Suppressor macrophage treated with lipopolysaccharide for 1 hour (primary cell): ENCODE measurements around the gene LSAMP.

Source experiments
- DNase-seq, 3 donors: peaks; one replicate each; pipeline ENCODE4 v3.0.0-alpha.2; 2020 to 2022

Gene LSAMP

GRCh38 chr3:116445311-116445841 lies at the start of gene LSAMP:
Gene LSAMP (minus strand): TSS chr3:116445487.
- DNase-seq, result no peak

GRCh38 chr3:116492379-116492778 lies 47.1 kb upstream of the LSAMP start:
- DNase-seq, result no peak

- DNase-seq, result no peak
These were observed 37.8 kb upstream of the LSAMP start for GRCh38 chr3:116483135-116483534.

- no peak for DNase-seq
These were observed 31.4 kb upstream of the LSAMP start for GRCh38 chr3:116476691-116477090.

- DNase-seq, result no peak
These were observed 29.5 kb upstream of the LSAMP start for GRCh38 chr3:116474801-116475200.

DNA sequence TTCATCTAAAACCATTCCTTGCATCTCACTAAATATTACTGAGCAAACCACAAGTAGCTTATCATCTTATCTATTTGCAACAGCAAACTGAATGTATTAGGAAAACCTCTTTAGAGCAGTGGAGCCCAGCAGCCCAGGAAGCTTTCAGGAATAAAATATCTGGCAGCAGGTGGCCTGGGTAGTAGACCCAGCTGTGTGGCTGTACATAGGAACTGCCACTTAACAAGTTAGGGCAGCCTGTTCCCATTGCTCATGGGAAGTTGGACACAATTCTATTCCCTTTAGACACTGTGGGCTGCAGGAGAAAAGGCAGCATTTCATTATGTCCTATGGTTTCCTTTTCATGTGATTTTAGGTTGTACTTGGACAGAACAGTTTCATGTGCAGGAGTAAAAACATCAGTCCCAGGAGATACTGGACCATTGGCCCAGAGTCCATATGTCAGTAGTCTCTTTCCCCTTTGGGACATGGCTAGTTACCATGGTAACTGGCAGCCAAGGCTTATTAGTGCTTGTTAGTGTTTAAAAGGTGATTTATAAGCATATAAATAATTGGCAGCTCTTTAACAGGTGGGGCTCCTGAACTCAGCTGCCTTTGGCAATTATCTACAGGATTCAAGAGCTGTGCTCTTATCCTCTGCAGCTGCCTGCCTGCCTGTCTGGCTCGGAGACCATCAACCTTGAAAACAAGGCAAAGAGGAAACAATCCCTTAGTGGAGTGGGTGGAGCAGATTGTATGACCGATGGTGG lies 28.9 kb upstream of the LSAMP start:
- no peak for DNase-seq

DNA sequence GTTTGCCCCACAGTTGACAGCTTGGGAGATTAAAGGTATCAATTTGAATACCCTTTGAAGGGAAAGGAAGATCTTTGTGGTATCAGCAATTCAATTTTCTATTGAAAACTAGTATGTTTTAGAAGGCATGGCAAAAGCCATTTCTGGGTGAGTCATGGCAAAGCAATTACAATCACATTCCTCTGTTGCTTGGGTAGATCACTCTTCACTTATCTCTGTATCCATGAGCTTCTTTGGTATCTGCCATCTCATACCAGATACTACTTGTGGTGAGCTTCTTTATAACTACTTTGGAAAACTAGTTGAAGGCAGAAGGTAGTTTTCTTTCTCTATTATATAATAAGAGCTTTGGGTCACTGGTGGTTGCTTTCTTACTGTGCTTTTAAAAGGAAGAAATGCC lies 28.3 kb upstream of the LSAMP start:
- DNase-seq, result no peak

- no peak for DNase-seq
These were observed 25.4 kb upstream of the LSAMP start for GRCh38 chr3:116470605-116471197.

DNA sequence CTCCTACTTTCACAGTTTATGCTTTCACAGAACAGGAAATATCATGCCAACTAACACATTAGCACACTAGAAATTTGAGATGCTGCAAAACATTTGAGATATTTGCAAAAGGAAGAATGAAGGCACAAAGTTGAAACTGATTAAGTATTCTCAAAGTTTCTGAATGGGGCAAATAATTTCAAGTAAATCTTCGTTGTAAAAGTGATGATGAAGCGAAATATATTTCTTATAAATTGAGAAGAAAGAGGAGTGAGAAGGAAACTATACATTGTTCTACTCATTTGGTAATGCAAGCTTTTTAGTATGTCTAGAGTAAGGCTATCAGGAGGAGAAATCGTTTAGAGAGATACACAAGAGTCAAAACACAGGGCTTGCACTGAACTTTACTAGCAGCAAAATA lies 24.3 kb upstream of the LSAMP start:
- no peak for DNase-seq

DNA sequence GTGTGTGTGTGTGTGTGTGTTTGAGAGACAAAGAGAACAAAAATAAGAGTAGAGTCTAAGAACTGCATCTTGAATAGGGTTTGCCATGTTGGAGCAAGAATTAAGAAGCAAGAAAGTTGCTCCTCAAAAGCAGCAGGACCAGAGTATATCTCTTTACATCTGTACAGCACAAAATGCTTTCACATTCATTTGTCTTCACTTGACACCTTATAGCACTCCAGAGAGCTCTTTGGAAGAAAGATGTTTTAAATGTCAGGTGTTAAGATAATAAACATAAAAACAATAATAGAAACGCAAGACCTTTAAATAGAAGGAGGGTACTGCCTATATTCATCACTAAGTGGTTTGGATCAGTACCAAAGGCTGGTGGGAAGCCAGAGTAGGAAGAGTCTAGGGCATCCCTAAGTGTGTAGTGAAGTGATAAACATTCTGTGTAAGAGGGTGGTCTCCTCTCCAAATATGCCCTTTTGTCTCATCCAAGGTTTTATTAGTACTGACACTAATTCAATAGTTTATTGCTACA lies 19.1 kb upstream of the LSAMP start:
- no peak for DNase-seq

DNA sequence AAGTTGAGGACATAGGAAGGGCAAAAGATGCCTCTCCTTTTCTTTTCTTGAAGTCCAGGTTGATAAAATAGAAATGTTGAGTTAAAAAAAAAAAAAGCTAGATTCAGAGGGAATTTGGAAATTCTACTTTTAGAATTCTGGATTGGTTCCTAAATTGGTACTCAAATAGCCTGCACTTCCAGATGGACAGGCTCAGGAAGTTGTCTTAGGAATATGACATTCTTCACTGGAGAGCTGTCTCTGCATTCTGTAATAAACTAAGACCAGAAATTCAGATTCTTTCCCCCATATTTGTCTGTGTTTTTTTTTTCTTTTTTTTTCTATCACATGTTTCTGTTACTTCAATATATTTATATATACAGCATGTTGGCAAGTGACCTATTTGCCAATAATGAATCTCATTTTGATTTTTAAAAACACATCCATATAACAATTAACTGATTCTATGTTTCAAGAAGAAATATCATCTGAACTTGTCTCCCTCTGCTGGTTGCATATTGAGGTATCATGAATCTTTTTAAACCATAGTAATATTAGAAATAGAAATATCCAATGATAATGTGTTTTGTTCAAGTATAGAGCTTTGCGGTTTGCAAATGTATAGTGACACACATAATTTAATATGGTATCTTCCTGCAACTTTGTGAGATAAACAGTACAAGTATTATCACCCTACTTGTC lies 8.5 kb upstream of the LSAMP start:
- DNase-seq, result no peak

DNA sequence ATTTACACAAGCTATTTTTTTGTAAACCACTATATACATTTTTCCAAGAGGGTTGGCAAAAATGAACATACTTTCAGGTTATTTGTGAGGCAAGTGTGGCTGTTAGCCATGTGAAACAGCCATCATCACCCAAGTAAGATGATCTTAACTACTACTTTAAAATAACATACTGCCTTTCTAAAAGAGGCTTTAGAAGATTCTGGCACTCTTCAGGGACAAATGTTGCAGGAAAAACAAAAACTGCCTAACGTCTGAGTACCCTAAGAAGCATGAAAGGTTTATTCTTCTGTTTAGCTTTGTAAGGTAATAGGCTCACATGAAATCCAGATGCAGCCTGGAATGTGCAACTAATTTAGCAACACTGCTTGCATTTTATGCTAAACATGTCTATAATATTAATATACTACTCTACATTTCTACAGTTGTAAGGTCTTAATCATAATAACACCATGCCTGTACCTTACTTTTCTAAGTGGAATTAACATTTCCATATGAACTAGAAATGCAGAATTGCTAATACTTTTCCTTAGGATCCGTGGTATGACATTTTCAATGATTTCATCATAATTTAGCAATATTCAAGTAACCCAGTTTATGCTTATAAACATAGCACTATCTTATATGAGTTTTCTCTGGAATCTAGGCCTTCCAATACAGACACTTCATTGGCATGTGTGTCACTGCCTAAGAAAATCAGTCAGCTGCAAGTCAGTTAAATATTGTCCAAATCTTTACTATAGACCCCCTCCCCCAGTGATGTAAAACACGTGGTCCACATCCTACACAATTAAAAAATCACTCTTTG lies 4.5 kb upstream of the LSAMP start:
- DNase-seq, result no peak

GRCh38 chr3:116445990-116446389 lies 703 bp upstream of the LSAMP start:
- DNase-seq, result no peak

DNA sequence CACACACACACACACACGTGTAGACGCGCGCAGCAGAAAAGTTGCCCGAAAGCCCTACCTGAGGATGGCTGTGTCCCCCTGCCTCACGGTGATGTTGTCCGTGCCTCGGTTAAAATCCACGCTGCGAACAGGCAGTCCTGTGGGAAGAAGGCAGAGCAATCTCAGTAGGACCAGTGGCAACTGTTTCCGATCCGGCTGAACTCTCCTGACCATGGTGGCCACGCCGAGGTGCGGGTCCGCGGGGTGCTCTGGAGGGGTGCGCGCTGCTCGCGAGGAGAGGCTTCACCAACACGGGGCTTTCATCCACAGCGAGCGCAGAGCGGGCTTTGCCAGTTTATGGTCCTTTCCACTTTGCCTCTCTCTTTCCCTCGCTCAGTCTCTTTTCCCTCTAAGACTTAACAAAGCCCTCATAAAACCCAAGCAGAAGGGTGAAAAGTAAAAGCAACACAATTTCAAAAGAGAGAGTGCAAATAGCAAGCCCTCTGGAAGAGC lies 422 bp downstream of the LSAMP start:
- DNase-seq, result no peak

GRCh38 chr3:116444115-116444747 lies 1.1 kb downstream of the LSAMP start:
- no peak for DNase-seq

DNA sequence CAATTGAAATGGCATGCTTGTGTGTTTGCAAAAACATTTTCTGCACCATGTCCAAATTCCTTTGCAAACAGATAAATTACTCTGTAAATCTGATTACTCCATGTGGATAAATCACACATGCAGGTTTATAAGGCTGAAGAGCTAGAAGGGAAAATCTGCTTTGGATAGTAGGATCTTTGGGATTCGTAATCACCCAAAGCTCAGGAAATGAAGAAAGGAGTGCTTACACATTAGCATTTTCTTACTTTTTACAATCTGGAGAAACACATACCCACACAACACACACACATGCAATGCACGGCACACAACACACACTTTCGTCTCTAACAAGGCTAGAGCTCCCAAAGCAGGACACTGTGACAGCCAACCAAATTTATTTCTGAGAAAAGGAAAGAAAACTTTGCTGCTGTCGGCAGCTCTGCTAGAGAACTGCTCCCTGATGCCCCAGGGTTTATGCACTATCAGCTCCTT lies 2.1 kb downstream of the LSAMP start:
- no peak for DNase-seq

GRCh38 chr3:116442331-116443021 lies 2.8 kb downstream of the LSAMP start:
- no peak for DNase-seq

DNA sequence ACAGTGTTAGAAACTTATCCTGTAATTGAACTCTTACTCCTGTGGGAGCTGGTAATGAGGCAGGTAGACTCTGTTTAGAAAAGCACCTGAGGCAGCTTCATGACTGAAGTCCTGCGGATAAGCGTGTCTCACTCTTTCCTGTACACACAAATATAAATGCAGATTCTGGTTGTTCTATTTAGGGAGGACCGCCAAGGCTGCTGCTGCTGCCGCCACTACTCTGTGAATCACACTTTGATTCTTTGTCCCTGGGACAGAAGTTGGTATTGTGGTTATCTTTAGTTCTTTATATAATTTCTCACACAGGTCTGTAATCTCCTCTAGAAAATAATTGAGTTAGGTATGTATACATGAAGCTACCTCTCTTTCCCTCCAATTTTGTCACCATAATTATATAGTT lies 3.6 kb downstream of the LSAMP start:
- DNase-seq, result no peak

DNA sequence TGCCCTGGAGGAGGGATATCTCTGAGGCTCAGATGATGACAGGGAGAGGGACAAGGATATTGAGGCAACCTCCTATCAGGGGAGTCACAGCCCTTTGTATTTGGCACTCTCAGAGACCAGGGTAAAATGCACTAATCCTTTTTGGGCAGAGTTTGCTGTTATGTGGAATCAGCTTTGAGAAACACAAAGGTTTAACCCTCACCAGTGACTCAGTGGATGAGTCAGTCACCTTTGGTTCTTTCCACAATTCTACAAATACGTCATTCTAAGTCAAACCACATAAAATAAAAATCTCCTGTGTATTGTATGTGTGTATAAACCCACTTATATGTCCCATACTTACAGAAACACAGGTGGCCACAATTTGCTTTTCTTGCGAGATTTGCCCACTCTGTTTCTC lies 5.1 kb downstream of the LSAMP start:
- no peak for DNase-seq

DNA sequence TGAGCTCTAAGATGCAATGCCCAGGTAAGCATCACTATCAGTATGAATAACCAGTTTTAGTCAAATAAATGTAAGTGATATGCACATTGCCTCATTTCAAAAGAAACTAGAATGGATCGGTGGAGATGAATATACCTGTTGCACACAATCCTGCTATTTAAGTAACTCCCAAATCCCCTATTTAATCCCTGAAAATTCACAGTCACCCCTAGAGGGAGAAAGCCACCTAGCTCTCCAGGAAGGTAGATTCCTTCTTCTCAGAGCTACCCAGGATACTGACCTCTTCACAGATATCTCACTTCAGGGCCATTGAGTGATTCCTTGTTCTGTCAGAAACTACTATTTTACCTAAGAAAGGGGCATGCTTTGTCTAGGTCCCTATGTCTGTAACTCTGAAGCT lies 11.7 kb downstream of the LSAMP start:
- no peak for DNase-seq

- no peak for DNase-seq
These were observed 12.5 kb downstream of the LSAMP start for GRCh38 chr3:116432795-116433194.
